A673 (cell line): Measurements from ENCODE around the gene RHOBTB1. TPM values are rescaled to one million over a fixed set of nuclear protein-coding genes. Genes with fewer than 3 reads are reported as not detected.

Experiments
- BruUV-seq: library from RNA; stranded (reverse); fragments of 400-500 nt; replicated peaks from 2 replicates; lab custom pipeline; 2021; lab: Mats Ljungman, UMichigan
- CTCF ChIA-PET: fragments of 300-600 bp; sonication (Branson Sonifier 250); formaldehyde crosslinking; loops from one replicate; lab custom pipeline; 2022; ENCODE audit warnings: antibody characterized with exemption; lab: Charles Lee
- POLR2A ChIA-PET: fragments of 300-600 bp; sonication (Branson Sonifier 250); formaldehyde crosslinking; loops from one replicate; lab custom pipeline; 2022; ENCODE audit warnings: antibody characterized with exemption; ENCODE audit not compliant: low non-redundant PET; lab: Charles Lee
- DNase-seq: peaks from one replicate; pipeline ENCODE4 v3.0.0-alpha.2; 2015; ENCODE audit warnings: low spot score
- H3K27ac ChIP-seq: fragments of 200-600 bp; sonication (generic); 2 replicates; pipeline ENCODE4 v1.5.1; 2016; ENCODE audit warnings: mixed run types, low read depth, mild to moderate bottlenecking, mixed read lengths, antibody characterized with exemption, low read length; ENCODE audit not compliant: poor library complexity, severe bottlenecking
- H3K27me3 ChIP-seq: fragments of 200-600 bp; sonication (generic); replicated peaks from 2 replicates; pipeline ENCODE4 v1.6.1; 2017; ENCODE audit warnings: mixed run types, low read depth, mild to moderate bottlenecking, mixed read lengths, antibody characterized with exemption, low read length; ENCODE audit not compliant: insufficient read depth, poor library complexity
- H3K36me3 ChIP-seq: fragments of 200-600 bp; sonication (generic); 2 replicates; pipeline ENCODE4 v1.6.1; 2016; ENCODE audit warnings: mixed run types, mild to moderate bottlenecking, mixed read lengths, antibody characterized with exemption, low read length; ENCODE audit not compliant: insufficient read depth, poor library complexity, severe bottlenecking
- H3K4me1 ChIP-seq: fragments of 200-600 bp; sonication (generic); 2 replicates; pipeline ENCODE4 v1.6.1; 2017; ENCODE audit warnings: mixed run types, mild to moderate bottlenecking, mixed read lengths, antibody characterized with exemption, low read length; ENCODE audit not compliant: insufficient read depth, poor library complexity, severe bottlenecking
- H3K4me3 ChIP-seq: fragments of 200-600 bp; sonication (generic); 2 replicates; pipeline ENCODE4 v1.5.1; 2016; ENCODE audit warnings: low read depth, mixed run types, mild to moderate bottlenecking, mixed read lengths, low read length; ENCODE audit not compliant: poor library complexity, severe bottlenecking
- H3K9me3 ChIP-seq: fragments of 200-600 bp; sonication (generic); 2 replicates; pipeline ENCODE4 v1.6.1; 2016; ENCODE audit warnings: mixed run types, low read depth, mild to moderate bottlenecking, mixed read lengths, antibody characterized with exemption, low read length; ENCODE audit not compliant: poor library complexity, severe bottlenecking
- EZH2 ChIP-seq: fragments of 200-600 bp; sonication (generic); IDR thresholded peaks from 2 replicates; pipeline ENCODE4 v1.6.1; 2017; ENCODE audit warnings: borderline replicate concordance, low read depth, mild to moderate bottlenecking, mixed read lengths, antibody characterized with exemption, low read length; ENCODE audit not compliant: poor library complexity, severe bottlenecking
- intact Hi-C: fragments of 100-400 bp; cut with micrococcal nuclease; formaldehyde crosslinking; loops from one replicate; pipeline ENCODE4 v1.10.0; 2022; ENCODE audit not compliant: unreplicated experiment
- total RNA-seq: library from RNA; stranded (reverse); gene quantifications from 2 replicates; pipeline ENCODE4 v1.2.3, GENCODE V29; 2021
- TF ChIP-seq, protein P1 (sequence below): fragments of 300-800, 200-600 bp; sonication (generic); conservative IDR thresholded peaks from 2 replicates; pipeline ENCODE4 v1.5.1; 2017; ENCODE audit warnings: low read depth, mild to moderate bottlenecking, antibody characterized with exemption, low read length, moderate library complexity, mixed read lengths

Gene RHOBTB1
- total RNA-seq, 1 experiment from 2014 or later = 5.2 TPM

DNA sequence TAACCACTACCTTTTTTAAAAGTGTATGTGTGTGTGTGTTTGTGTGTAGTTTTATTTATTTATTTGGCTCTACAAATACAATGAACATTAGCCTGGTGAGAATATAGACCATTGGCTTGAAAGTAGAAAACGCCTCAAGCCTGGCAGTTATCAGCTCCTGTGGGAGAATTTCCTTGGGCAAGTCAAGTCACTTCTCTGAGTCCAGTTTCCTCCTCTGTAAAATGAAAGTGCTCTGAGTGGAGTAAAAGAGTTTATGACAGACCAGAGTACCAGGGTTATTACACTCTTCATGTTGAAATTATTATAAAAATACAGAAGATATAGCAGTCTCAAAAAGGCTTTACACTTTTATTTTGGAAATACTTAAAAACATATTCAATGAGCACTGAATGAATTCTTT is 10.1 kb upstream of the RHOBTB1 start:
- H3K36me3 ChIP-seq = no peaks in the 10 kb centered on the region
- no peaks in the 10 kb centered on the region for H3K4me1 ChIP-seq
- H3K9me3 ChIP-seq = no peaks in the 10 kb centered on the region
- H3K27ac ChIP-seq = no peak overlapping the region
- ChIA-PET POLR2A (interaction anchor here (0.6 kb wide), 1 partner anchor 54 kb away, joined by 3 read pairs; no protein-coding TSS in a partner anchor), CTCF (no interaction called here)
- intact Hi-C loops = no loop called here
- no TSS peak for BruUV-seq
- H3K27me3 ChIP-seq = no peaks in the 10 kb centered on the region
- TF ChIP-seq, protein P1, sequence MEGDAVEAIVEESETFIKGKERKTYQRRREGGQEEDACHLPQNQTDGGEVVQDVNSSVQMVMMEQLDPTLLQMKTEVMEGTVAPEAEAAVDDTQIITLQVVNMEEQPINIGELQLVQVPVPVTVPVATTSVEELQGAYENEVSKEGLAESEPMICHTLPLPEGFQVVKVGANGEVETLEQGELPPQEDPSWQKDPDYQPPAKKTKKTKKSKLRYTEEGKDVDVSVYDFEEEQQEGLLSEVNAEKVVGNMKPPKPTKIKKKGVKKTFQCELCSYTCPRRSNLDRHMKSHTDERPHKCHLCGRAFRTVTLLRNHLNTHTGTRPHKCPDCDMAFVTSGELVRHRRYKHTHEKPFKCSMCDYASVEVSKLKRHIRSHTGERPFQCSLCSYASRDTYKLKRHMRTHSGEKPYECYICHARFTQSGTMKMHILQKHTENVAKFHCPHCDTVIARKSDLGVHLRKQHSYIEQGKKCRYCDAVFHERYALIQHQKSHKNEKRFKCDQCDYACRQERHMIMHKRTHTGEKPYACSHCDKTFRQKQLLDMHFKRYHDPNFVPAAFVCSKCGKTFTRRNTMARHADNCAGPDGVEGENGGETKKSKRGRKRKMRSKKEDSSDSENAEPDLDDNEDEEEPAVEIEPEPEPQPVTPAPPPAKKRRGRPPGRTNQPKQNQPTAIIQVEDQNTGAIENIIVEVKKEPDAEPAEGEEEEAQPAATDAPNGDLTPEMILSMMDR = no peak
- DNase-seq = no peak
- H3K4me3 ChIP-seq = no peak overlapping the region

DNA sequence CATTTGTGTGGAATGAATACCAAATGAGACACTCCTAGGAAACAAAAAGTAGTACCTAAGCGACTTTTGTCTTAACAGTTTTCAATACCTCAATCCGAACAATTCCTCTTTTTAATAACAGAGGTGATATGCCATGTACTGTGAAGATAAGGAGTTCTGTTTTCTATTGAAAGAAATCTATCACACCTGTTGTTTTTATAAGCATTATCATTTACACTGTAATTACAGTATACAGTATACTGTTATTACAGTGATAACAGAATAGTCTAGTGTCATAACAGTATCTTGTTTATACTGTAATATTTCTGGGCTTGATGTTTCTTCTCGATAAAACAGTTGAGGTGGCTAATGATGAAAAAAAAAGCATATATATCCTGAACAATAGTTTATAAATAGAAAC is 9.4 kb upstream of the RHOBTB1 start:
- CTCF ChIA-PET = no interaction called here
- no peaks in the 10 kb centered on the region for H3K27me3 ChIP-seq
- TF ChIP-seq, protein P1 = no peak
- no peak for TF ChIP-seq EZH2
- H3K4me3 ChIP-seq = no peak overlapping the region
- H3K36me3 ChIP-seq = no peaks in the 10 kb centered on the region
- no TSS peak for BruUV-seq
- H3K27ac ChIP-seq = no peak overlapping the region
- POLR2A ChIA-PET = interaction anchor here (0.6 kb wide), 1 partner anchor 54 kb away, joined by 3 read pairs; no protein-coding TSS in a partner anchor
- no peaks in the 10 kb centered on the region for H3K4me1 ChIP-seq
- DNase-seq = no peak
- intact Hi-C loops = no loop called here
- H3K9me3 ChIP-seq = no peaks in the 10 kb centered on the region

DNA sequence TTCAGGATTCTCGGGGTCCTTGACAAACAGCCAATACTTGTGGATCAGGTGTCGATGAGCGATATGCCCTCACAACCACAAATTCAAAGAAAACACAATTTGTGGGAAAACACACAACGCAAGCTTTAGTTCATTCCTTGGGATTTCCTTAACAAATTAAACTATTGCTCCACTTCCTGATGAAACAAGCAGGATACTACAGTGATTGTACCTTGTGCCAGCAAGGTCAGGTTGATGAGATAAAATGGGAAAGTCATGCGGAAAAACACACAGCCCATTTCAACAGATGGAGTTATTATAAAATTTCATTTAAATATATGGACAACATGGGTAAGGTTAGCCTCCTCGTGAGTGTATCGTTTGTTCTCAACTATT is 8.8 kb upstream of the RHOBTB1 start:
- Histone ChIP-seq H3K9me3 (no peaks in the 10 kb centered on the region), H3K27ac (no peak overlapping the region), H3K36me3 (no peaks in the 10 kb centered on the region), H3K27me3 (no peaks in the 10 kb centered on the region), H3K4me3 (no peak overlapping the region), H3K4me1 (no peaks in the 10 kb centered on the region)
- CTCF ChIA-PET = no interaction called here
- no TSS peak for BruUV-seq
- POLR2A ChIA-PET = no interaction called here
- intact Hi-C loops = no loop called here
- DNase-seq = no peak
- no peak for TF ChIP-seq EZH2
- TF ChIP-seq, protein P1 = no peak
